Astrocyte (in vitro differentiated cells and primary cell): ENCODE data around the gene RLIM.

Experiments used
- CTCF ChIP-seq: IDR thresholded peaks from 2 replicates; pipeline ENCODE4 v1.5.1; 2011; ENCODE audit warnings: low read depth, mild to moderate bottlenecking, inconsistent platforms, low read length, moderate library complexity; ENCODE audit not compliant: insufficient read depth
- EZH2 ChIP-seq: IDR thresholded peaks from 2 replicates; pipeline ENCODE4 v1.6.1; 2012; ENCODE audit warnings: mild to moderate bottlenecking, low read length, inconsistent platforms; ENCODE audit not compliant: insufficient read depth

GRCh38 chrX:74546984-74547383 is 67.4 kb downstream of the RLIM start:
- no peak for TF ChIP-seq CTCF
- no peak for TF ChIP-seq EZH2
